C4-2B (cell line): ENCODE results near the gene MUL1.

ENCODE experiments used
- CTCF ChIP-seq: fragments of 450-650 bp; conservative IDR thresholded peaks from 2 replicates; pipeline ENCODE4 v1.5.1; 2017; ENCODE audit warnings: mild to moderate bottlenecking
- ZFX ChIP-seq: fragments of 450-650 bp; IDR thresholded peaks from 2 replicates; pipeline ENCODE4 v1.6.1; 2017

- TF ChIP-seq CTCF (no peak), ZFX (no peak)
Observed at GRCh38 chr1:20551161-20551560, 43.2 kb upstream of the MUL1 start.
